ENCODE measurements around the gene CCDC13.

CCDC13 gene

GRCh38 chr3:42799376-42799775 is 26.3 kb upstream of the CCDC13 start:
- DNase-seq: no peak

- DNase-seq: no peak
Observed at GRCh38 chr3:42796332-42796885, 23.4 kb upstream of the CCDC13 start.

DNA sequence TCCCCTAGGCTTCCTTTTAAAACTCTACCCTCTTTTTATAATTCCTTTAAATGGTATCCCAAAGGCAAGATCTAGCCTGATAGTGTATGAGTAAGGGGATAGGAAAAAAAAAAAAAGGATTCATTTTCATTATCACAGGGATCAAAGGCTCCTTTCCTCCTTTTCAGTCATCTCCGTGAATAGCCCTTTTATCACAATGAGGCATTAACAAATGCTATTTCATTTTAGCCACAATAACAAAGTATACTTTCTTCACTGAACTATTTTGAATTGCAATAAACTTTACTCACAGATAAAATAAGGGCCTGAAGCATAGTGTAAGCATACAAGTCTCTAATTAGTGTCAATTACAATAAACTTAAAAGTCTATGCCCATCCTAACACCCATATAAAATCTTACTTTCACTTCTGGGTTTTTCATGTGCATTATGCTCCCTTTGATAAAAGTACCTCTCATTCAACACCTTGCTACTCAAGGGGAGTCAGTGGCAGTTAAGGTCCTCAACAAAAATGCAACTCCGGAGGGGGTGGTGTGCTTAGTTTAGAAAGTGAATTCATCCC is 22.6 kb upstream of the CCDC13 start:
- DNase-seq: no peak

- DNase-seq: no peak
Observed at GRCh38 chr3:42790714-42791229, 17.7 kb upstream of the CCDC13 start.

GRCh38 chr3:42786631-42787030 is 13.6 kb upstream of the CCDC13 start:
- DNase-seq: no peak

GRCh38 chr3:42786212-42786611 is 13.2 kb upstream of the CCDC13 start:
- DNase-seq: no peak

DNA sequence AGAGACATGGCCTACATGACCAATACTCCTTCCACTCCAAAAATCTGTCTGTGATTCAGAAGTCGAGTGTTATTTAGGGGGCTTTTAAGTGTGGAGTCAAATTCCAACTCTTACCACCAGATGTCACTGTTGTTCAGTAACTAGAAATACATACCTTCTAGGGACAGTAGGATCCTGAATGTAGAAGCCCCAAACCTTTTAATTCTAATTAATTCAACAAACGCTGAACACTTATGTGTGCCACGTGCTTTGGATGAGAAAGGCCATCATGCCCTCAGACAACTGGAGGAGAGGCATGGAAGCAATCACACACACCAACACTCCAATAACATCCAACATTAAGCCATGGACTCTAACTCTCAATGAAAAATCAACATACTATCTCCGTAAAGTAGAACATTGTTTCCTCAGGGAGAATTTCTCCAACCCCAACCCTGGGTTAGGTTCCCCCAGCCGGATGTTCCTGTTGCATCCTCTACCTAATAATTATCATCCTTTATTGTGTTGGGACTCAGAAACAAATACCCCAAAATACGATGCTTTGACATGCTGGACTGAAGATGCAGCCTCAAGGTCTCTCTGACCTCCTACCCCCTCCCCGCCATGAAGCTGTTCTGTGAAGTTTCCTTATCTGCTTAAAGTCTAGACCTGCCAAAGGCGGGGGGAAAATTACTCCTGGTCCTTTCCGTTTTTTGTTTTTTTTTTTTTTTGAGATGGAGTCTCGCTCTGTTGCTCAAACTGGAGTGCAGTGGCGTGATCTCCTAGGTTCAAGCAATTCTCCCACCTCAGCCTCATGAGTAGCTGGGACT is 8.0 kb upstream of the CCDC13 start:
- DNase-seq: no peak

GRCh38 chr3:42780398-42780797 is 7.3 kb upstream of the CCDC13 start:
- no peak for DNase-seq

DNA sequence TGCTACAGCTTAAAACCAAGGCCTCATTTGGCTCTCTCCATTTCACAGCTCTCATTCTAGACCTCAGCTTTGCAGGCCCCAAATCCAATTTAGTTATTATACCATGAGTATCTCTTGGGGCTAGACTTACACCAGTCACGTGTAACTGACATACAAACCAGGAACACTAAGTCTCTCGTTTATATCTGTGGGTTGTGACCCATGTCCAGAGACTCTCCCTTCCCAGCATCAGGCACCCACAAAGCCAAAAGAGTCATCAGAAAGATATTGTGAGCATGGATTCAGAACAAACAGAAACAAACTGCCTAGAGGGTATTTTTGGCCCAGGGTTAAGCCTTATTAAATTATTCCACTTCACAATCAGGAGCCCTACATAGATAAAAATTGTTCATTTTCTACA is 5.6 kb upstream of the CCDC13 start:
- no peak for DNase-seq

DNA sequence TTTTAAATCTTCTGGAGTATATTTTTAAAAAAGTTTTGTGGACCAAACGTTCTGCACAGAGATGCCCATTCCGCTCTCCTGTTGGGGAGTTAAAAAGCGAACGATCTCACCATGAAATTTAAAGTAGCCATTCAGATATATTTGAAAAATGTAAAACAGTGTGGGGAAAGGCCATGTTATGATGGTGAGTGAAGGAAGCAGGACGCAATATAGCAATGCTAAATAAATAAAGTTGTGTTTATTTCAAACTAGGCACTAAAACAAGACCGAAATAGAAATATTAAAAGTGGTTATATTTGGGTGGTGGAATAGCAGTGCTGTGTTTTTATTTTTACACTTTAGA is 327 bp upstream of the CCDC13 start:
- DNase-seq: no peak

DNA sequence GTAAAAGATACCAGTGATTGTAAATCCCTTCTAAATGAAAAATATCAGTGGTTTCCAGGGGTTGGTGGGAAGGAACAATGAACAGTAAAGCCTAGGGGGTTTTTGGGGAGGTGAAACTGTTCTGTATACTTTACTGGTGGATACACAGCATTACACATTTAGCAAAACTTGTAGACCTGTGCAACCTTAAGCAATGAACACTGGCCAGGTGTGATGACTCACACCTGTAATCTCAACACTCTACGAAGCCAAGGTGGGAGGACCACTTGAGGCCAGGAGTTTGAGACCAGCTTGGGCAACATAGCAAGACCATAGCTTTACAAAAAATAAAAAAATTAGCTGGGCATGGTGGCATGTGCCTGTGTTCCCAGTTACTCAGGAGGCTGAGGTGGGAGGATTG is 1.8 kb downstream of the CCDC13 start:
- no peak for DNase-seq

DNA sequence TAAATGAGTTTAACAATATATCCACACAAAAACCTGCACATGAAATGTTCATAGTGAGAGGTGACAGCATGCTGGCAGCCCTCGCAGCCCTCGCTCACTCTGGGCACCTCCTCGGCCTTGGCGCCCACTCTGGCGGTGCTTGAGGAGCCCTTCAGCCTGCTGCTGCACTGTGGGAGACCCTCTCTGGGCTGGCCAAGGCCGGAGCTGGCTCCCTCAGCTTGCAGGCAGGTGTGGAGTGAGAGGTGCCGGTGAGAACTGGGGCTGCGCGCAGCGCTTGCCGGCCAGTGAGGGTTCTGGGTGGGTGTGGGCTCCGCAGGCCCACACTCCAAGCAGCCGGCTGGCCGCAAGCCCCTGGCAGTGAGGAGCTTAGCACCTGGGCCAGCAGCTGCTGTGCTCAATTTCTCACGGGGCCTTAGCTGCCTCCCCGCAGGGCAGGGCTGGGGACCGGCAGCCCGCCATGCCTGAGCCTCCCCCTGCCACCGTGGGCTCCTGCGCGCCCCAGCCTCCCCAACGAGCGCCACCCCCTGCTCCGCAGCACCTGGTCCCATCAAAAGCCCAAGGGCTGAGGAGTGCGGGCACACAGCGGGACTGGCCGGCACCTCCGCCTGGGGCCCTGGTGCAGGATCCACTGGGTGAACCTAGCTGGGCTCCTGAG is 3.4 kb downstream of the CCDC13 start:
- DNase-seq: no peak

GRCh38 chr3:42764561-42765295 is 8.3 kb downstream of the CCDC13 start:
- no peak for DNase-seq

- no peak for DNase-seq
Observed at GRCh38 chr3:42764115-42764514, 8.9 kb downstream of the CCDC13 start.

- no peak for DNase-seq
Observed at GRCh38 chr3:42763021-42763420, 10.0 kb downstream of the CCDC13 start.

DNA sequence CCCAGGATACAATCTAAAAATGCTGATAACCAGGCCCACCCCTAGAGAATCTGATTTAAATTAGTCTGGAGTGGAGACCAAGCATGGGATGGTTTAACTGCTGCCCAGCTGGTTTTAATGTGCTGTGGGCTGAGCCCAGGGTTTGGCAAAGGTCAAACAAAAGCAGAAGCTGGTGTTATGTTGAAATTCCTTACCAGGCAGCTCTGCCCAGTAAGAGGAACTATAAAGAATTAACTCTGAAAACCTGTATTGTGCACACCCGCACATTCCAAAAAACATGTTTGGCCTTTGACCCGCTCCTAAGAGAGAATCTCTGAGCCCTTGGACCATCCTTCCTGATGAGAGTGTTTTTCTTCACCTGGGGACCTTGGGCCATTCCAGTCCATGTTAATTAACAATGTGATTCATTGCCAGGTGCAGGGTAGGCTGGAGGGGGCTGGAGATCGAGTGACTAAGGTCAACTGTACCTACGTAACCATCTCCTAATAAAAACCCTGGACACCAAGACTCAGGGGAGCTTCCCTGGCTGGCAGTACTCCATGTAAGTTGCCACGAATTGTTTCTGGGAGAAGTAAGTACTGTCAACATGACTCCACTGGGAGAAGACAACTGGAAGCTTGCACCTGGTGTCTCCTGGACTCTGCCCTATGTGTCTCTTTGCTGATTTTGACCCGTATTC is 10.9 kb downstream of the CCDC13 start:
- no peak for DNase-seq

DNA sequence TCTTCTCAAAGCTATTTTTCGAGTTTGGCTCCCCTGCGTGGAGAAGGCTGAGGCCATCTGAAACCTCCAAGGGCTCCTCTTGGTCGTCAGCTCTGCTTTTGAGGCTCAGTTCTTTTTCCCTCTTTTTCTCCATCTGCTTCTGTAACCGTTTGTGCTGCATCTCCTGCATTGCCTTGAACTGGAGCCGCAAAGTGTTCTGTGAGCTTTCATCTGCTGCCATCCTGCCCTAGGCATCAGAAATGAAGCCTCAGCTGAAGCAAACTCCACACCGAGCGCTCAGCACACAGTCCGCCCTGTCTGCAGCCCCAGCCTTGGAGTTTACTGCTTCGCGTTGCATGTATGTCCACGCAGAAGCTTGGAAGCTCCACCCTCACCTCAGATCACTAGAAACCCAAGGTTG is 14.9 kb downstream of the CCDC13 start:
- no peak for DNase-seq

DNA sequence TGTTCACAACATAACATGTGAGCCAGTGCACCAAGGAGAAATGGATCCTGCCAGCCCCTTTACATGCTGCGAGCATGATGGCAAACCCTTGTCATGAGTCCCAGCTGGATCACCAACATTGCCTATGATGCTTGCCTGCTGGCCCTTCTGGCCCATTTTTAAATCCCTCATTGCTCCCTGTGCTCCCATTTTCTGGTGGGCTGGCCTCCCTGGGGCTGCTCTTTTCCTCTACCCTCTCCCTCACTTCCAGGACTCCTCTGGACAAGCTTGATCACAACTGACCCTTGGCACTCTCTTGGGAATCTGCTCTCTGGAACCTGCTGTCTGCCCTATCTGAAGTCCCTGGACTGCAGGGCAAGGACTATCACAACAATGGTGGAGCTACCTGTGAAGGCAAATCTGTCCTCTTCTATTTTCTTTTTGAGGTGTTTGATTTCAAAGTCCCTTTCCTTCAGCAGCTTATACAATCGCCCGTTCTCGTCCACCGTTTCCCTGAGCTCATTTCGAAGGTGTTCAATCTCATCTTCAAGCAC is 16.3 kb downstream of the CCDC13 start:
- no peak for DNase-seq

- DNase-seq: no peak
Observed at GRCh38 chr3:42755681-42756578, 17.1 kb downstream of the CCDC13 start.

- DNase-seq: no peak
Observed at GRCh38 chr3:42753757-42754156, 19.3 kb downstream of the CCDC13 start.

- DNase-seq: no peak
Observed at GRCh38 chr3:42752961-42753360, 20.1 kb downstream of the CCDC13 start.

Measured in stimulated activated CD4-positive, alpha-beta T cell treated with anti-CD3 and anti-CD28 coated beads, Interleukin-1b, Interleukin-23, amount 100 ng/mL, for 48 hours (primary cell).